Immature natural killer cell (primary cell): ENCODE data around the gene UPF3A. TPM values are rescaled to one million over a fixed set of nuclear protein-coding genes. Genes with fewer than 3 reads are reported as not detected.
A peak's percentile ranks its signal among the peaks of the same experiment; 100 is the strongest.
"Not testable (repeated sequence)": the region's sequence is repeated elsewhere in the genome, so short reads cannot be mapped to it uniquely, and the experiment has no call there.

Source experiments
- DNase-seq, 3 donors: peaks; one replicate each; pipeline ENCODE4 v3.0.0; 2022; ENCODE audit warnings: mixed read lengths in 1 of 3
- H3K27ac Mint-ChIP-seq, 6 donors: one replicate each; pipeline ENCODE4 v1.8.0; 2020; ENCODE audit warnings: mixed read lengths in 6 of 6, mild to moderate bottlenecking in 5 of 6, inconsistent platforms in 4 of 6, moderate library complexity in 3 of 6
- H3K27me3 Mint-ChIP-seq, 3 donors: one replicate each; pipeline ENCODE4 v1.8.0; 2020 to 2021; ENCODE audit warnings: low read depth in 3 of 3, mild to moderate bottlenecking in 3 of 3, mixed read lengths in 3 of 3, moderate library complexity in 3 of 3, inconsistent platforms in 1 of 3
- H3K36me3 Mint-ChIP-seq, 3 donors: one replicate each; pipeline ENCODE4 v1.8.0; 2020; ENCODE audit warnings: mixed read lengths in 3 of 3, inconsistent platforms in 2 of 3, mild to moderate bottlenecking in 2 of 3
- H3K4me1 Mint-ChIP-seq, 2 donors: one replicate each; pipeline ENCODE4 v1.8.0; 2020; ENCODE audit warnings: inconsistent platforms in 2 of 2, mild to moderate bottlenecking in 2 of 2, mixed read lengths in 2 of 2, moderate library complexity in 1 of 2
- H3K4me3 Mint-ChIP-seq, 5 donors: one replicate each; pipeline ENCODE4 v1.8.0; 2020; ENCODE audit warnings: mild to moderate bottlenecking in 5 of 5, mixed read lengths in 5 of 5, inconsistent platforms in 3 of 5, moderate library complexity in 3 of 5
- H3K9me3 Mint-ChIP-seq, 6 donors: one replicate each; pipeline ENCODE4 v1.8.0; 2020; ENCODE audit warnings: mild to moderate bottlenecking in 6 of 6, mixed read lengths in 6 of 6, inconsistent platforms in 4 of 6, moderate library complexity in 3 of 6
- polyA plus RNA-seq, 3 donors: library from polyadenylated mRNA; unstranded; fragments of 300-500 nt; fragmentation: Illumina TruSeq; gene quantifications; one replicate each; pipeline ENCODE4 v1.2.3, GENCODE V29; 2021

UPF3A gene
- polyA plus RNA-seq, 3 donors from 2014 or later: 8.9 to 35.5 (median 23.9) TPM

DNA sequence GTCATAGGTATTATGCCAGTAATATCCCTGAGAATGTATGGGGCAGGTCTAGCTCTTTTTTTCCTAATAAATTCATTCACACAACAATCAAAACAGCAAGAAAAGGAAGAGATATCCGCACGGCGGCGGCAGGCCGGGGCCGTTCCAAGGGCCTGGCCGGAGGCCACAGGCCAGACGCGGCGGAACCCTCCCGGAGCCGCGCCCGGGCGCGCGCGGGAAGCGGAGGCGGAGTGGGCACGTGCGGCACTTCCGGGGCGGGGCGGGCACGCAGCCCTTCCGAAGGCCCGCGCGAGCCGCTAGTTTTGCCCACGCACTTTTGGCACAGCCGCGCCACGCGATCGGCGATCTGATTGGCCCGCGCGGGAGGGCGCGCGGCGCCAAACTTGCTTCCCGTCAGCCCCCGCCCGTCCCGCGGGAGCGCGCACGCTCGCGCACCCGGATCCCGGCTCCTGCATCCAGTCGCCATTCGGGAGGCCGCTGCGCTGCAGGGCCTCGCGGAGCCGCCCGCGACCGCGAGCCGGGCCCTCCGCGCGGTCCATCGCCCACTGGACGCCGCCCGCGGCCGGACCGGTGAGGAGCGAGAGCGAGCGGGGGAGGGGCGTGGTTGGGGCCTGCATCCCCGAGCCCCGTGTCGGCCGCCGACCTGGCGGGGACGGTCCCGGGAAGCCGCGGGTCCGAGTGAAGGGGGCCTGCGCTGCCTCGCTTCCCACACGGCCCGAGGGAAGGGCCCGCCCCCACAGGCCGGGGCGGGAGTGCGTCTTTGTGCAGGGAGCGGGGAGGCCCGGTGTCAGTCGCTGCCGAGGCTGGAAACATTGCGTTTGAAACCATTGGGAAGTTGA is 32.9 kb downstream of the UPF3A start, which contains the start of gene CHAMP1:
Gene CHAMP1, plus strand, starts transcription at position 430 of the 839 bp plus-strand sequence. CDS start 9,340 bp downstream, outside the sequence.
- peak within 1 kb of the TSS; percentile 87 to 95 (median 92) for H3K4me3 Mint-ChIP-seq
- H3K27me3 Mint-ChIP-seq: peaks cover 2 to 7% (median 3%) of the 10 kb centered on the region in 3 donors
- peak within 1 kb of the TSS; percentile 83 to 94 (median 90) for H3K27ac Mint-ChIP-seq
- H3K4me1 Mint-ChIP-seq: peaks cover 33 to 37% of the 10 kb centered on the region in 2 donors
- peak; percentile 82 to 87 (median 86) for DNase-seq
- H3K36me3 Mint-ChIP-seq: no peaks in the 10 kb centered on the region
- H3K9me3 Mint-ChIP-seq: no peaks in the 10 kb centered on the region

DNA sequence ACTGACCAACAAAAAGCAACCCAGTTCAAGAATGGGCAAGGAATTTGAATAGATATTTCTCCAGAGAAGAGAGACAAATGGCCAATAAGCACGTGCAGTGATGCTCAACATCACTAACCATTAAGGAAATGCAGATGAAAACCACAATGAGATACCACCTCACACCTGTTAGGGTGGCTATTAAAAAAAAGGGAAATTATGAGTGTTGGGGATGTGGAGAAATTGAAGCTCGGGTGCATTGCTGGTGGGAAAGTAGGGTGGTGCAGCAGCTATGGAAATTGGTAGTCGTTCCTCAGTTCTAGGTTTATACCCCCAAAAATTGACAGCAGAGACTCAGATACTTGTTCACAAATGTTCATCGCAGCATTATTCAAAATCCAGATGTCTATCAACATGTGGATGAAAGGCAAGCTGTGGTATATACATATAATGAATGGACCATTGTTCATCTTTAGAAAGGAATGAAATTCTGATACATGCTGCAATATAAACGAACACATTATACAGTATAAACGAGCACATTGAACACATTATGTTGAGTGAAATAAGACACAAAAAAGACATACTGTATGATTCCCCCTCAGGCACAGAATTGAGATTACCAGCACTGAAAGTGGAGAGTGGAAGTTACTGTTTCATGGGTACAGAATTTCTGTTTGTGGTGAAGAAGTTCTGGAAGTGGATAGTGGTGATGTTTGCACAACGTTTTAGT is 33.8 kb downstream of the UPF3A start:
- H3K36me3 Mint-ChIP-seq: peaks cover 0 to under 1% (median 0%) of the 10 kb centered on the region in 3 donors
- H3K4me1 Mint-ChIP-seq: peaks cover 41 to 47% of the 10 kb centered on the region in 2 donors
- peak overlapping the region; percentile 71 to 82 (median 74) for H3K27ac Mint-ChIP-seq
- no peaks in the 10 kb centered on the region for H3K9me3 Mint-ChIP-seq
- peaks cover 2 to 7% (median 3%) of the 10 kb centered on the region in 3 donors for H3K27me3 Mint-ChIP-seq
- H3K4me3 Mint-ChIP-seq: peak overlapping the region; percentile 72 to 87 (median 85)
- peak; percentile 28 to 32 (median 31) for DNase-seq

DNA sequence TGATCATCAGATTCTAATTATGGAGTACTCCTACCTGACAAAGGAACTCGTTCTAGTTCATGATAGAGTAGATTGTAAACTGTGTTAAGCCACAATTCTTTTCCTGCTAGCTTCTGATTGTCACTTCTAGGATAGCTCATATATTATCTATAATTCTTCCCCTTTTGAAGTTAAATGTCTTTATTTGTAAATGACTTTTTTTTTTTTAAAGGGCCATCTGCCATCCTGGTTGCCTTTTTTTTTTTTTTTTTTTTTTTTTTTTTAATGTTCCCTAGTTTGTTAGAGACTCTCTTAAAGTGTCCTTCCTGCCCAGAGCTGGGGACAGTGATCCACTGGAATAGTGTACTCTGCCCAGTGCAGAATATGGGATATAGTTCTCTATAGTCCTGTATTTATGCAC is 37.2 kb downstream of the UPF3A start:
- Mint-ChIP-seq H3K9me3 (no peaks in the 10 kb centered on the region), H3K4me1 (peaks cover 32 to 39% of the 10 kb centered on the region in 2 donors), H3K36me3 (peaks cover 7 to 21% (median 8%) of the 10 kb centered on the region in 3 donors), H3K4me3 (no peak overlapping the region), H3K27me3 (peaks cover 2 to 4% (median 3%) of the 10 kb centered on the region in 3 donors), H3K27ac (peak overlapping the region in 1 of 6 donors; percentile 19)
- no peak for DNase-seq

DNA sequence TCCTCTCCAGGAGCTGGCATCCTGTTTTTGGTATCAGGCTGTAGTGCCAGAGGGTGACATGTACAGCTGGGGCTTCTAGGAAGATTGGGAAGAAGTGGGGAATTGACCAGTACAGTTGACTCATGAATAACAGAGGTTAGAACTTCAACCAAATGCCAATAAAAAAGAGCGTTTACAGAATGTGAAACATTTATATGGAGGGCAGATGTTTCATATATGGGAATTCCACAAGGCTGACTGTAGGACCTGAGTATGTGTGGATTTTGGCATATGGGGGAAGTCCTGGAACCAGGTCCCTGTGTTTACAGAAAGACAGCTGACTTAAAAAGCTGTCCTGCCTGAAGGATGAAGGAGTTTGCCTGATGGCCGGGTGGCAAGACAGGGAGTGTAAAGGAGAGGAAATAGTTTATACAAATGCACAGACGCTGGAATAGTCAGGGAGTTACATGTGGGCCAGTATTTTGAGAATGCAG is 38.1 kb downstream of the UPF3A start:
- H3K4me1 Mint-ChIP-seq: peaks cover 28 to 34% of the 10 kb centered on the region in 2 donors
- peaks cover 14 to 30% (median 15%) of the 10 kb centered on the region in 3 donors for H3K36me3 Mint-ChIP-seq
- H3K9me3 Mint-ChIP-seq: no peaks in the 10 kb centered on the region
- no peak overlapping the region for H3K4me3 Mint-ChIP-seq
- DNase-seq: no peak
- H3K27ac Mint-ChIP-seq: peak overlapping the region in 4 of 6 donors; percentile 6 to 14 (median 8)
- peaks cover 0 to 3% (median 0%) of the 10 kb centered on the region in 3 donors for H3K27me3 Mint-ChIP-seq

DNA sequence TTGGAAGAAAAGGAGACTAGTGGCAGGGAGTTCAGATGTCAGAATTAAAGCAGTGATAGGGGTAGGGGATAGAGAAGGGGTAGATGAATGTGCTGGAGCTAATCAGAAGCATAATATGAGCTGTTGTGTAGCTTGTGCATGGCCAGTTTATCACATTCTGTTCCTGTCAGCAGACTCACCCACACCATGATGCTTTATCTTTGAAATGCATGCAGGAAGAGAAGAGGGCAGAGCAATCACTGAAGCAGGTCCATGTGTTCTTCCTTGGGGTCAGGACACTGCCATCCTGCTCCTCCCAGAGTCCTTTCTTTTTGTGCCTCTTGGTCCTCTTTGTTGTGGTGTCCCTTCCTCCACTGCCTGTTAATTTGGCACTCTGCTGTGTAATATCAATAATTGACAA is 38.7 kb downstream of the UPF3A start:
- Mint-ChIP-seq H3K27me3 (peaks cover 0 to 2% (median 0%) of the 10 kb centered on the region in 3 donors), H3K9me3 (no peaks in the 10 kb centered on the region)
- DNase-seq: no peak

DNA sequence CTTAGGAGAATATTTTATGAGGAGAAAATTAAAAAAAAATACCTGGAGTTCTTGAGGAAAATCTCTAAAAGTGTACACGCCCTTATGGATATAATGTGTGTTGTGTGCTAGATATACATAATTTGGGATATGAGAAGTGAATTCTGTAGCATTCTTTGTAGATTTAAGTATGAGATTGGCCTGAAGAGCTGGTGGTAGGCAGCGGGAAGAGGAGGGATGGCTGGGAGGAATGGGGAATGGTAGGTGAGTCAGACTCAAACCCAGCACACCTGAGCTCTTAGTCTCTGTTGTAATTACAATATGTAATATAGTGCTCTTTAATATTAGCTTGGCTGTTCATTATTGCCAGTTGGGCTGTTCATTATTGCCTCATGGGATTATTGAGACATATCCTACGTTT is 39.9 kb downstream of the UPF3A start:
- H3K4me3 Mint-ChIP-seq: no peak overlapping the region
- H3K36me3 Mint-ChIP-seq: peaks cover 19 to 47% (median 20%) of the 10 kb centered on the region in 3 donors
- peak overlapping the region in 1 of 6 donors; percentile 78 for H3K27ac Mint-ChIP-seq
- H3K9me3 Mint-ChIP-seq: no peaks in the 10 kb centered on the region
- H3K27me3 Mint-ChIP-seq: no peaks in the 10 kb centered on the region
- H3K4me1 Mint-ChIP-seq: peaks cover 20 to 33% of the 10 kb centered on the region in 2 donors
- no peak for DNase-seq

More for the DNA sequence above, 38.7 kb downstream of the UPF3A start:
- H3K4me3 Mint-ChIP-seq: no peak overlapping the region
- peaks cover 24 to 29% of the 10 kb centered on the region in 2 donors for H3K4me1 Mint-ChIP-seq
- H3K36me3 Mint-ChIP-seq: peaks cover 14 to 35% (median 19%) of the 10 kb centered on the region in 3 donors
- H3K27ac Mint-ChIP-seq: peak overlapping the region in 4 of 6 donors; percentile 6 to 56 (median 30)

DNA sequence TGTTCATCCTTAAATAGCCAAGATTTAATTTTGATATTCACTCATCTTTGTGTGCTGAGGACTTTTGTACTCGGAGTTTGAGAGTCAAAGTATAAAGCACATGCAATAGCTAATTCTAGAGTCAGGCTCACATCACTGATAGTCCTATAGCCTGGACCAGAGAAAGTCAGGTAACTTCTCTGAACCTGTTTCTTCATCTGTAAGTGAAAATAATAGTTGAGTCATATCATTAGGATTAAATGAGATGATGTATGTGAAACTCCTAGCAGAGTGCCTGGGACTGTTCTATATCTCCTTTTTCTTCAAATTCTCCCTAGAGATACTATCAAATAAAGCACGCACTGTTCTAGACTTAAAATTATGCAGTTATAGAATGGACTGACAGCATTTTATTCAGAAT is 41.9 kb downstream of the UPF3A start:
- no peaks in the 10 kb centered on the region for H3K9me3 Mint-ChIP-seq
- peaks cover 19 to 48% (median 24%) of the 10 kb centered on the region in 3 donors for H3K36me3 Mint-ChIP-seq
- H3K4me3 Mint-ChIP-seq: no peak overlapping the region
- H3K4me1 Mint-ChIP-seq: peaks cover 14 to 32% of the 10 kb centered on the region in 2 donors
- no peak overlapping the region for H3K27ac Mint-ChIP-seq
- no peak for DNase-seq
- no peaks in the 10 kb centered on the region for H3K27me3 Mint-ChIP-seq

DNA sequence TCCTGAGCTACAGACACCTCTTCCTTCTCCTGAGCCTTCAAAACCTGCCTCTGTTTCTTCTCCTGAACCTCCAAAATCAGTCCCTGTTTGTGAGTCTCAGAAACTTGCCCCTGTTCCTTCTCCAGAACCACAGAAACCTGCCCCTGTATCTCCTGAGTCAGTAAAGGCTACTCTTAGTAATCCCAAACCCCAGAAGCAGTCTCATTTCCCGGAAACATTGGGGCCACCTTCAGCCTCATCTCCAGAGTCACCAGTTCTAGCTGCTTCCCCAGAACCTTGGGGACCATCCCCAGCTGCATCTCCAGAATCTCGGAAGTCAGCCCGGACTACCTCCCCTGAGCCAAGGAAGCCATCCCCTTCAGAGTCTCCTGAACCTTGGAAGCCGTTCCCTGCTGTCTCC is 42.9 kb downstream of the UPF3A start:
- no peaks in the 10 kb centered on the region for H3K9me3 Mint-ChIP-seq
- no peaks in the 10 kb centered on the region for H3K27me3 Mint-ChIP-seq
- no peak overlapping the region for H3K4me3 Mint-ChIP-seq
- peaks cover 19 to 48% (median 25%) of the 10 kb centered on the region in 3 donors for H3K36me3 Mint-ChIP-seq
- no peak overlapping the region for H3K27ac Mint-ChIP-seq
- peaks cover 7 to 22% of the 10 kb centered on the region in 2 donors for H3K4me1 Mint-ChIP-seq
- DNase-seq: no peak

DNA sequence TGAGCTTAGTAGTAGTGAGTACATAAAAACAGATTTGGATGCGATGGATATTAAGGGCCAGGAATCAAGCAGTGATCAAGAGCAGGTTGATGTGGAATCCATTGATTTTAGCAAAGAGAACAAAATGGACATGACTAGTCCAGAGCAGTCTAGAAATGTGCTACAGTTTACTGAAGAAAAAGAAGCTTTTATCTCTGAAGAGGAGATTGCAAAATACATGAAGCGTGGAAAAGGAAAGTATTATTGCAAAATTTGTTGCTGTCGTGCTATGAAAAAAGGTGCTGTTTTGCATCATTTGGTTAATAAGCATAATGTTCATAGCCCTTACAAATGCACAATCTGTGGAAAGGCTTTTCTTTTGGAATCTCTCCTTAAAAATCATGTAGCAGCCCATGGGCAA is 44.3 kb downstream of the UPF3A start:
- Mint-ChIP-seq H3K27me3 (no peaks in the 10 kb centered on the region), H3K9me3 (no peaks in the 10 kb centered on the region), H3K27ac (no peak overlapping the region), H3K4me1 (peaks cover 0 to 11% of the 10 kb centered on the region in 2 donors), H3K36me3 (peaks cover 19 to 45% (median 28%) of the 10 kb centered on the region in 3 donors), H3K4me3 (no peak overlapping the region)
- no peak for DNase-seq

DNA sequence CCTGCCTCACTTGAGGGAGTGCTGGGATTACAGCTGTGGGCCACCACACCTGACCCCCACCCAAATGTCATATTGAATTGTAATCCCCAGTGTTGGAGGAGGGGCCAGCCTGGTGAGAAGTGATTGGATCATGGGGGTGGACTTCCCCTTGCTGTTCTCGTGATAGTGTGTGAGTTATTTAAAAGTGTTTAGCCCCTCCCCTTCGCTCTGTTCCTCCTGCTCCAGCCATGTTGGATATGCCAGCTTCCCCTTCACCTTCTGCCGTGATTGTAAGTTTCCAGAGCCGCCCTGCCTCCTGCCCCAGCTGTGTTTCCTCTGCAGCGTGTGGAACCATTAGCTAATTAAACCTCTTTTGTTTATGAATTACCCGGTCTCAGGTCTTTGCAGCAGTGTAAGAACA is 46.6 kb downstream of the UPF3A start:
- Mint-ChIP-seq H3K4me3 (no peak overlapping the region), H3K9me3 (no peaks in the 10 kb centered on the region), H3K36me3 (peaks cover 11 to 29% (median 21%) of the 10 kb centered on the region in 3 donors), H3K27ac (no peak overlapping the region), H3K4me1 (peaks cover 0 to 11% of the 10 kb centered on the region in 2 donors), H3K27me3 (no peaks in the 10 kb centered on the region)
- DNase-seq: no peak

DNA sequence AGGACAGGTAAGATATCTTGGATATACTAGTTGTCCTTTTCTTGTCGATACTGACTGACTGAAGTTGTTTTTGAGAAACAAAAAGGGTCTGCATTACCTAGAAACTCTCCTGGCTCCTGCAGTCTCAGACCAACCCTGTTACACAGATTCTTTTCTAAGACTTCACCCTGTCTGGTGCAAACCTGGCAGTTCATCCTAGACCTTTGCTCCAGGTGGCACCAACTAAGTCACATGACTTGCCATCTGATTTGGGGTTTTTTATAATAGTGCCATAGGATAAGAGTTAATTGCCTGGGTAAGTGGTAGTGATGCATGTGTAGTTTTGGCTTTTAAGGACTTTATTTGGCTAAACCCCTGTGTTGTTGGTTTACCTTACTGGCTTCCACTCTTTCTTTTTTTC is 47.2 kb downstream of the UPF3A start:
- peaks cover 0 to 13% of the 10 kb centered on the region in 2 donors for H3K4me1 Mint-ChIP-seq
- no peak overlapping the region for H3K27ac Mint-ChIP-seq
- H3K27me3 Mint-ChIP-seq: no peaks in the 10 kb centered on the region
- no peaks in the 10 kb centered on the region for H3K9me3 Mint-ChIP-seq
- no peak overlapping the region for H3K4me3 Mint-ChIP-seq
- no peak for DNase-seq
- H3K36me3 Mint-ChIP-seq: peaks cover 11 to 27% (median 21%) of the 10 kb centered on the region in 3 donors

DNA sequence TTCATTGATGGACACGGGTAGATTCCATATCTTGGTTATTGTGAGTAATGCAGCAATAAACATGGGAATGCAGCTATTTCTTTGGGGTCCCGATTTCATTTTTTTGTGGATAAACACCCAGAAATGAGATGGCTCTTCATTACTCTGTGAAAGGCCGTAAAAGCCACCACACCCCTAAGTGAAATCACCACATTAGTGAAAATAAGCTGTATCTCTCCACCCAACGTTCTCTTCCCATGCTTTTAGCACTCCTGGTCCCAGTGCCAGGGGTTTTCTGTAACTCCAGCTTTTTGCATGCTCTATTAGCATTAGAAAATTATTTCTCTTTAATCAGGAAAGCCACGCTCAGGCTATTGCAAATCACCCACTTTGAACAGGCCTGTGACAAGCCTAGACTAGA is 48.7 kb downstream of the UPF3A start:
- Mint-ChIP-seq H3K4me1 (peaks cover 11 to 28% of the 10 kb centered on the region in 2 donors), H3K36me3 (peaks cover 0 to 13% (median 12%) of the 10 kb centered on the region in 3 donors), H3K9me3 (no peaks in the 10 kb centered on the region), H3K27me3 (peaks cover 0 to under 1% (median 0%) of the 10 kb centered on the region in 3 donors), H3K4me3 (no peak overlapping the region), H3K27ac (no peak overlapping the region)
- no peak for DNase-seq

DNA sequence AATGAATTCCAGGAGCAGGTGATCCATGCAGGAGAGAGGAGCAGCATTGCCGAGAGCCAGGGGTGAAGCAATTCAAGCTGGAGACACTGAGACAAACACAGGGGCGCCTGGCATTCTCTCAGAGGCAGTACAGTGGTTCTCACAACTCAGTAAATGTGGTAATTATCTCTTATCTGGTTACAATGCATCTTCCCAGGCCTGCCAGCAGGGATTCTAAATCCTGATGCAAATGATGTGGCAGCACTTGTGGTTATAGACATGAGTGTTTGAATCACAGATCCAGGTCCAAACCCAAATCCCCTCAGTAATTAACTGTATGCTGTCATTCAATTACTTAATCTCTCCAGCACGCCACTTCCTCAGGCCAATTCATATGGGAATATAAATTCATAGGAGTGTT is 52.5 kb downstream of the UPF3A start:
- H3K27ac Mint-ChIP-seq: peak overlapping the region in 3 of 6 donors; percentile 7 to 33 (median 15)
- not testable (repeated sequence) for DNase-seq, H3K27me3 Mint-ChIP-seq, H3K36me3 Mint-ChIP-seq, H3K9me3 Mint-ChIP-seq
- peaks cover 18 to 26% of the 10 kb centered on the region in 2 donors for H3K4me1 Mint-ChIP-seq
- peak overlapping the region in 3 of 5 donors; percentile 58 to 83 (median 70) for H3K4me3 Mint-ChIP-seq
